Ovary (tissue), 9 donors: ENCODE measurements around the gene RUNX2. TPM values are rescaled to one million over a fixed set of nuclear protein-coding genes. Genes with fewer than 3 reads are reported as not detected.

Experiments used
- DNase-seq, 5 donors: peaks; one replicate each; pipeline ENCODE4 v3.0.0-alpha.2; 2019 to 2020
- H3K27ac ChIP-seq, 2 donors: fragments of 200-600 bp; one replicate each; pipeline versions ENCODE4 v1.5.1 to v1.8.0; 2019 to 2022
- H3K27me3 ChIP-seq: fragments of 200-600 bp; one replicate; pipeline ENCODE4 v1.8.0; 2022
- H3K36me3 ChIP-seq: fragments of 200-600 bp; sonication (generic); one replicate; pipeline ENCODE4 v1.5.1; 2019
- H3K4me1 ChIP-seq: one replicate; pipeline ENCODE4 v1.8.1; 2013; ENCODE audit warnings: mild to moderate bottlenecking, moderate library complexity; ENCODE audit not compliant: insufficient read depth
- H3K4me3 ChIP-seq: fragments of 200-600 bp; sonication (generic); one replicate; pipeline ENCODE4 v1.5.1; 2017
- H3K9me3 ChIP-seq, 2 donors: fragments of 200-600 bp in 1 of 2; sonication (generic) in 1 of 2; one replicate each; pipeline versions ENCODE4 v1.5.1 to v1.8.1; 2013 to 2019; ENCODE audit warnings: mild to moderate bottlenecking in 1 of 2, moderate library complexity in 1 of 2
- EP300 ChIP-seq: sonication (generic); formaldehyde crosslinking; IDR thresholded peaks from one replicate; pipeline ENCODE4 v1.6.1; 2017; ENCODE audit warnings: antibody characterized with exemption
- POLR2A ChIP-seq: fragments of 450-650 bp; IDR thresholded peaks from one replicate; pipeline ENCODE4 v1.6.1; 2017; ENCODE audit warnings: antibody characterized with exemption, mild to moderate bottlenecking, moderate library complexity
- WGBS, 3 donors: extraction: QIAGEN DNeasy Blood & Tissue Kit in 1 of 3; methylation state at CpG; one replicate each; pipeline versions ENCODE4 v1.1.5 to v1.1.7; 2013 to 2017; 5-methylcytosine and 5-hydroxymethylcytosine counted together
- intact Hi-C, 4 donors: fragments of 100-400 bp; cut with DNase I; formaldehyde crosslinking; loops; one replicate each; pipeline versions ENCODE4 v1.11.0 to v1.15.1; 2022 to 2023
- polyA plus RNA-seq, 2 donors: library from polyadenylated mRNA; stranded (reverse); fragments of 200-250 nt in 1 of 2; fragments of 350-450 nt in 1 of 2; fragmentation: Illumina TruSeq in 1 of 2; extraction: RNeasy Lipid Tissue Mini Kit (QIAGEN cat#74804) in 1 of 2; gene quantifications; one replicate each; pipeline ENCODE4 v1.2.3, GENCODE V29; 2013 to 2014
- total RNA-seq, 7 donors: library from RNA; depleted of rRNA in 2 of 7; stranded (reverse); fragments of >200 nt in 2 of 7; fragmentation: NEBNext Ultra II Directional in 3 of 7; extraction: Animal tissue kit (Norgen Biotek cat#: 25700) in 3 of 7; gene quantifications; one replicate each; pipeline versions ENCODE4 v1.1.0 to v1.2.4, GENCODE V29; 2016 to 2023
- TF ChIP-seq, protein P1 (sequence below), 3 donors: fragments of 450-650 bp in 2 of 3; fragments of 200-600 bp in 1 of 3; IDR thresholded peaks; one replicate each; pipeline versions ENCODE4 v1.5.1 to v1.8.0; 2016 to 2022; ENCODE audit warnings: antibody characterized with exemption in 3 of 3, mild to moderate bottlenecking in 1 of 3
- donor health status: DM: no; HTN: no; CAD: no; lungs with moderate emphysema.
- donor health status: DM: no; HTN: no; CAD: no.
- donor health status: Bipolar disorder and iron deficiency.
- donor health status: DM: yes; HTN: yes; CAD: no.
- donor health status: DM: no; HTN: no; CAD: no.
- donor health status: DM: yes; HTN: yes; CAD: no.

RUNX2 gene
- total and polyA plus RNA-seq, 9 donors = 1.1 to 25.2 (median 3.3) TPM

DNA sequence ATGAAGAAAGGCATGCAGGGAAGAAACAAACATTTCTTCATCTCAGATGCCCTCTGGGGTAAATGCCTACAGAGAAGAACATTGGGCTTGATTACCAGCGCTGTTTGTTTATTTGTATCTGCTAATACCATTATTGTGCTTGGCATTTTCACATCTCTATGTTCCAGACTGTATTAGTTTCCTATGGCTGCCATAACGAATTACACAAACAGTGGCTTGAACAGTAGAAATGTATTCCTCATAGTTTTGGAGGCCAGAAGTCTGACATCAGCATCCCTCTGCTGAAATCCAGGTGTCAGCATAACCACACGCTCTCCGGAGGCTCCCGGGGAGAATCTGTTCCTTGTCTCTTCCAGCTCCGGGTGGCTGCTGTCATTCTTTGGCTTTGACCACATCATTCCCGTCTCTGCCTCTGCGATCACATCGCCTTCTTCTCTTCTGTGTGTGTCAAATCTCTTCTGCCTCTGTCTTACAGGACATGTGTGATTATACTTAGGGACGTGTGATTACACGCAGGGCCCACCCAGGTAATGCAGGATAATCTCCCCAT, 291.2 kb downstream of the RUNX2 start:
- intact Hi-C loops = no loop called here
- Histone ChIP-seq H3K4me3 (no peak overlapping the region), H3K9me3 (no peaks in the 10 kb centered on the region), H3K4me1 (no peaks in the 10 kb centered on the region), H3K27me3 (no peaks in the 10 kb centered on the region), H3K27ac (no peak overlapping the region), H3K36me3 (no peaks in the 10 kb centered on the region)
- DNase-seq = no peak
- TF ChIP-seq, protein P1, sequence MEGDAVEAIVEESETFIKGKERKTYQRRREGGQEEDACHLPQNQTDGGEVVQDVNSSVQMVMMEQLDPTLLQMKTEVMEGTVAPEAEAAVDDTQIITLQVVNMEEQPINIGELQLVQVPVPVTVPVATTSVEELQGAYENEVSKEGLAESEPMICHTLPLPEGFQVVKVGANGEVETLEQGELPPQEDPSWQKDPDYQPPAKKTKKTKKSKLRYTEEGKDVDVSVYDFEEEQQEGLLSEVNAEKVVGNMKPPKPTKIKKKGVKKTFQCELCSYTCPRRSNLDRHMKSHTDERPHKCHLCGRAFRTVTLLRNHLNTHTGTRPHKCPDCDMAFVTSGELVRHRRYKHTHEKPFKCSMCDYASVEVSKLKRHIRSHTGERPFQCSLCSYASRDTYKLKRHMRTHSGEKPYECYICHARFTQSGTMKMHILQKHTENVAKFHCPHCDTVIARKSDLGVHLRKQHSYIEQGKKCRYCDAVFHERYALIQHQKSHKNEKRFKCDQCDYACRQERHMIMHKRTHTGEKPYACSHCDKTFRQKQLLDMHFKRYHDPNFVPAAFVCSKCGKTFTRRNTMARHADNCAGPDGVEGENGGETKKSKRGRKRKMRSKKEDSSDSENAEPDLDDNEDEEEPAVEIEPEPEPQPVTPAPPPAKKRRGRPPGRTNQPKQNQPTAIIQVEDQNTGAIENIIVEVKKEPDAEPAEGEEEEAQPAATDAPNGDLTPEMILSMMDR (IDR thresholded peaks at IDR 0.05) = no peak
- no peak for TF ChIP-seq EP300
- no peak for TF ChIP-seq POLR2A
- whole genome bisulfite sequencing, 3 donors = 90 to 95% (median 92%) methylated on average over 11 of the region's 11 CpGs

DNA sequence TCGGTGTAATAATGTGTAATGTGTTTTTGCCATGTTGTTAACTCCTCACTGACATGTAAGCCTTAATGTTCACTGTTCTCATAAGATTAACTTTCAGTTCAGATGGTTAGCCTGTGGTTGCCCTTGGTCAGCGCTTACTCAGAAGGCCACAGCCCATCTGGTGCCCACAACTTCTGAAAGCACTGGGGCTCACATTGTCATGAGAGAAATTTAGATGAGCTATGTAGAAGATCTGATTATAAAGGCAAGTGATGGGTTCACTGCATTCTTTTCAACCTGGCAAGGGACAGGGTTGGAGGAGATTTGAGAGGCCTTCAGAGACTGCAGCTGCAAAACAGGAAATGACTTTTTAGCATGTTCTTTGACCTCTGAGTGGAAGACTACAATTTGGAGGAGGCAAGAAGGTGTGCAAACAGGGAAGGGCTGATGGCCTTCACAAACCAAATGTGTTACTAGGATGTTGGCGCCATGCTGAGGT, 291.9 kb downstream of the RUNX2 start:
- Histone ChIP-seq H3K9me3 (no peaks in the 10 kb centered on the region), H3K27me3 (no peaks in the 10 kb centered on the region), H3K4me3 (no peak overlapping the region), H3K36me3 (no peaks in the 10 kb centered on the region), H3K27ac (no peak overlapping the region), H3K4me1 (no peaks in the 10 kb centered on the region)
- intact Hi-C loops = no loop called here
- TF ChIP-seq, protein P1 (IDR thresholded peaks at IDR 0.05) = no peak
- no peak for TF ChIP-seq EP300
- no peak for TF ChIP-seq POLR2A
- no peak for DNase-seq
- 83 to 89% (median 85%) methylated on average over 3 of the region's 3 CpGs for WGBS, 3 donors

DNA sequence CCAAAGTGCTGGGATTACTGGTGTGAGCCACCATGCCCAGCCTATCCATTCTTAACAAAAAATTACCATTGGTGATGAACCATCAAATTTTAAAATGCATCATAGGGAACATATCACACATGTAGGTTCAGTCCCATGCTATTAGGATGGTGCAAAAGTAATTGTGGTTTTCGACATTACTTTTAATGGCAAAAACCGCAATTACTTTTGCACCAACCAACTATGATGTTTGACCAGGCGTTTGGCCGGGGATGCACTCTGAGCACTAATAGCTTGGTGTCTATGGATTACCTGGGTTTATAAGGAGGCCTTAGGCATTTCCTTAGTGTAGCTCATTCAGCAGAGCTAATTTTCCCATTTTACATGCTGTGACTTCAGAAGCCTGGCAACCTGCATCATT, 296.1 kb downstream of the RUNX2 start:
- Histone ChIP-seq H3K27ac (no peak overlapping the region), H3K27me3 (no peaks in the 10 kb centered on the region), H3K4me1 (no peaks in the 10 kb centered on the region), H3K4me3 (no peak overlapping the region), H3K36me3 (no peaks in the 10 kb centered on the region), H3K9me3 (no peaks in the 10 kb centered on the region)
- TF ChIP-seq POLR2A = no peak
- no peak for DNase-seq
- intact Hi-C loops = no loop called here
- 96 to 98% (median 98%) methylated on average over 4 of the region's 4 CpGs for WGBS, 3 donors

DNA sequence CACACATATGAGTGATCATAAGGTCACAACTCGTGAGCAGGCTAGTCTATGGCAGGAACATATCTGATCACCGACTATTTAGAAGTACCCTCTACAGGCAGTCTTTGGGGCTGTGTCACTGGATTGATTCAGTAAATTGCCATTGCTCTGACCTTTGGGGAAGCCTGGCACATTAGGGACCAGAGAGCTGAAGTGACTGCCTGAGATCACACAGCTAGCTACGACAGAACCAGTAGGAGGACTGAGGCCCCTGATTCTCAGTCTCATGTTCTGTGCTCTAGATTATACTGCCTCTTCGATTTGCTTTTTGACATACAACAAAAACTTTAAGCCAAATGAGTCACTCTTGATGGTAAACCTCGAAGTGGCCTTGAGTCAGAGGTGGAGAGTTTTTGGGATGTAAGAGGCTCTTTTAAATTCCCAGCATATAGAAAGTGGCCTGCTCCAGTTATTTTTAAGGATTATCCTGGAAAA, 297.1 kb downstream of the RUNX2 start:
- Histone ChIP-seq H3K4me1 (no peaks in the 10 kb centered on the region), H3K27me3 (no peaks in the 10 kb centered on the region), H3K27ac (no peak overlapping the region), H3K36me3 (no peaks in the 10 kb centered on the region), H3K9me3 (no peaks in the 10 kb centered on the region), H3K4me3 (no peak overlapping the region)
- no peak for DNase-seq
- TF ChIP-seq, protein P1 (IDR thresholded peaks at IDR 0.05) = no peak
- no peak for TF ChIP-seq POLR2A
- no peak for TF ChIP-seq EP300
- WGBS, 3 donors = 55 to 63% (median 62%) methylated on average over 5 of the region's 5 CpGs
- intact Hi-C loops = no loop called here

DNA sequence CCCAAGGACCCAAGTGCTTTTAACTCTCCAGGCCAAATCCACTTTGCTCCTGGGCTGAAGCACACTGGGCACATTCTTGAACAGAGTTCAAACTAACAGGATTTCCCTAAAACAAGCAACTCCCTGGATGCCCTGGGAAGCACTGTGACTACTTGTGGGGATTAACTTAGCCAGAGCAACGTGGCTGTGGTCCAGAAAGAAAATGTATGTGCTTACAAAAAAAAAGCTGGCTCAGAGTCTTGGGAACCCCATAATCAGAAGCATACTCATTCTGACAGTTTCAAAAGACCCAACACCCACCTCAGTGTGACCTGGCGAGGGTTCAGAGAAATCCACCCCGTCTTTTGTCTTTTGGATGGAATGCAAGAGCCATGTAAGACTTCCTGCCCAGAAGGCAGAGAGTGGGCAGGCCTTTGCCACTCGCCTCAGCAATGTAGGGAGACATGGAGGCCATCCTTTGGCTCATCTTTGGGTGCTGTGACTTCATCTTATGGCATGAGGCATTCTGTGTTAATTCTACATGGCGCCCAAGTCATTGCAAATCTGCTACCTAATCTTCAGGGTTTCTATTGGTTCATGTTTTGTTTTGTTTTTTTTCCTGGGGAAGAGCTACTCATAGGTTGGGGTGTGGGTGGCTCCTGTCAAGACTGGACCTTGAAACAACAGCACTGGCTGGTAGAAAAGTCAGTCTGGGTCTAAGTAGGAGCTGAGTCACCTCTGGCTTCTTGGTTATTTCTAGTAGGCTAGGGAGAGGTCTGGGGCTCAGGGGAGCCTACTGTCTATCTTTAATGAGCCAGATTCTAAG, 298.2 kb downstream of the RUNX2 start:
- no peak for DNase-seq
- Histone ChIP-seq H3K4me3 (no peak overlapping the region), H3K36me3 (no peaks in the 10 kb centered on the region), H3K4me1 (peaks cover 4% of the 10 kb centered on the region), H3K27ac (no peak overlapping the region), H3K27me3 (no peaks in the 10 kb centered on the region), H3K9me3 (no peaks in the 10 kb centered on the region)
- WGBS, 3 donors = 71 to 80% (median 74%) methylated on average over 5 of the region's 5 CpGs
- intact Hi-C loops = no loop called here
- no peak for TF ChIP-seq EP300
- TF ChIP-seq POLR2A = no peak
- TF ChIP-seq, protein P1 (IDR thresholded peaks at IDR 0.05) = no peak
